Loucy (cell line): Measurements from ENCODE around the gene LTBP1.

ENCODE experiments used
- CTCF ChIP-seq: fragments of 200-600 bp; sonication (generic); conservative IDR thresholded peaks from 2 replicates; pipeline ENCODE4 v1.5.1; 2014; ENCODE audit warnings: mild to moderate bottlenecking, antibody characterized with exemption, low read length
- EZH2phosphoT487 ChIP-seq: fragments of 200-600 bp; IDR thresholded peaks from 2 replicates; pipeline ENCODE4 v1.6.1; 2018; ENCODE audit warnings: antibody characterized with exemption, mild to moderate bottlenecking, moderate library complexity, borderline replicate concordance

GRCh38 chr2:33225350-33225749 lies 278.6 kb downstream of the LTBP1 start:
- TF ChIP-seq CTCF (no peak), EZH2phosphoT487 (no peak)
